Osteocyte (in vitro differentiated cells): ENCODE measurements around the gene GM2A. TPM values are rescaled to one million over a fixed set of nuclear protein-coding genes. Genes with fewer than 3 reads are reported as not detected.
"Not testable (repeated sequence)": the region's sequence is repeated elsewhere in the genome, so short reads cannot be mapped to it uniquely, and the experiment has no call there.

ENCODE experiments used
- DNase-seq: peaks from one replicate; pipeline ENCODE4 v3.0.0; 2021; ENCODE audit warnings: mixed read lengths; ENCODE audit not compliant: unreplicated experiment; ENCODE audit errors: extremely low spot score
- H3K27ac Mint-ChIP-seq: one replicate; pipeline ENCODE4 v1.8.0; 2021; ENCODE audit warnings: mild to moderate bottlenecking, mixed read lengths; ENCODE audit not compliant: unreplicated experiment
- H3K27me3 Mint-ChIP-seq: one replicate; pipeline ENCODE4 v1.8.0; 2021; ENCODE audit warnings: mixed read lengths; ENCODE audit not compliant: unreplicated experiment
- H3K36me3 Mint-ChIP-seq: one replicate; pipeline ENCODE4 v1.8.0; 2021; ENCODE audit warnings: mixed read lengths; ENCODE audit not compliant: unreplicated experiment
- H3K4me1 Mint-ChIP-seq: one replicate; pipeline ENCODE4 v1.8.0; 2021; ENCODE audit warnings: mixed read lengths; ENCODE audit not compliant: unreplicated experiment
- H3K4me3 Mint-ChIP-seq: one replicate; pipeline ENCODE4 v1.8.0; 2021; ENCODE audit warnings: mild to moderate bottlenecking, moderate library complexity, mixed read lengths; ENCODE audit not compliant: unreplicated experiment
- H3K9me3 Mint-ChIP-seq: one replicate; pipeline ENCODE4 v1.8.0; 2021; ENCODE audit warnings: mixed read lengths; ENCODE audit not compliant: unreplicated experiment
- total RNA-seq: library from RNA; stranded (reverse); gene quantifications from 2 replicates; pipeline ENCODE4 v1.2.1, GENCODE V29; 2021
- TF ChIP-seq, protein P1 (sequence below): fragments of 200-600 bp; sonication (generic); IDR thresholded peaks from 2 replicates; pipeline ENCODE4 v1.5.0; 2021; ENCODE audit warnings: antibody characterized with exemption, mild to moderate bottlenecking, moderate library complexity

The GM2A gene
- total RNA-seq, 1 donor from 2014 or later, result 28.2 TPM

- TF ChIP-seq, protein P1, sequence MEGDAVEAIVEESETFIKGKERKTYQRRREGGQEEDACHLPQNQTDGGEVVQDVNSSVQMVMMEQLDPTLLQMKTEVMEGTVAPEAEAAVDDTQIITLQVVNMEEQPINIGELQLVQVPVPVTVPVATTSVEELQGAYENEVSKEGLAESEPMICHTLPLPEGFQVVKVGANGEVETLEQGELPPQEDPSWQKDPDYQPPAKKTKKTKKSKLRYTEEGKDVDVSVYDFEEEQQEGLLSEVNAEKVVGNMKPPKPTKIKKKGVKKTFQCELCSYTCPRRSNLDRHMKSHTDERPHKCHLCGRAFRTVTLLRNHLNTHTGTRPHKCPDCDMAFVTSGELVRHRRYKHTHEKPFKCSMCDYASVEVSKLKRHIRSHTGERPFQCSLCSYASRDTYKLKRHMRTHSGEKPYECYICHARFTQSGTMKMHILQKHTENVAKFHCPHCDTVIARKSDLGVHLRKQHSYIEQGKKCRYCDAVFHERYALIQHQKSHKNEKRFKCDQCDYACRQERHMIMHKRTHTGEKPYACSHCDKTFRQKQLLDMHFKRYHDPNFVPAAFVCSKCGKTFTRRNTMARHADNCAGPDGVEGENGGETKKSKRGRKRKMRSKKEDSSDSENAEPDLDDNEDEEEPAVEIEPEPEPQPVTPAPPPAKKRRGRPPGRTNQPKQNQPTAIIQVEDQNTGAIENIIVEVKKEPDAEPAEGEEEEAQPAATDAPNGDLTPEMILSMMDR, result no peak
- H3K27ac Mint-ChIP-seq, result peak overlapping the region; percentile 70
- H3K4me3 Mint-ChIP-seq, result peak overlapping the region; percentile 91
- no peaks in the 10 kb centered on the region for H3K9me3 Mint-ChIP-seq
- H3K36me3 Mint-ChIP-seq, result no peaks in the 10 kb centered on the region
- peaks cover 14% of the 10 kb centered on the region for H3K4me1 Mint-ChIP-seq
- no peak for DNase-seq
- H3K27me3 Mint-ChIP-seq, result peaks cover 6% of the 10 kb centered on the region
These were observed 593 bp downstream of the GM2A start for GRCh38 chr5:151253605-151253950.

DNA sequence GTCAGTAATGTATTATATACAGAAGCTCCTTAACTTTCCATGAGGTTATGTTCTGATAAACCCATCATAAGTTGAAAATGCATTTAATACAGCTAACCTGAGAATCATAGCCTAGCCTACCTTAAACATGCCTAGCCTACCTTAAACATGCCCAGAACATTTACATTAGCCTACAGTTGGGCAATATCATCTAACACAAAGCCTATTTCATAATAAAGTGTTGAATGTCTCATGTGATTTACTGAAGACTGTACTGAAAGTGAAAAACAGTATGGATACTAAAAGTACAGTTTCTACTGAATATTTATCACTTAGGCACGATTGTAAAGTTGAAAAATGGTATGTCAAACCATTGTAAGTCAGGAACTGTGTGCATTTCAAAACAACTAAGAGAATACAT lies 1.6 kb downstream of the GM2A start:
- Mint-ChIP-seq H3K4me3 (no peak overlapping the region), H3K27me3 (no peaks in the 10 kb centered on the region), H3K36me3 (no peaks in the 10 kb centered on the region), H3K9me3 (no peaks in the 10 kb centered on the region), H3K4me1 (peaks cover 14% of the 10 kb centered on the region), H3K27ac (no peak overlapping the region)
- TF ChIP-seq, protein P1, result no peak
- DNase-seq, result no peak

- H3K27ac Mint-ChIP-seq, H3K27me3 Mint-ChIP-seq, H3K4me3 Mint-ChIP-seq, H3K36me3 Mint-ChIP-seq, DNase-seq, H3K9me3 Mint-ChIP-seq: not testable (repeated sequence)
- peaks cover 14% of the 10 kb centered on the region for H3K4me1 Mint-ChIP-seq
These were observed 2.0 kb downstream of the GM2A start for GRCh38 chr5:151254990-151255389.

DNA sequence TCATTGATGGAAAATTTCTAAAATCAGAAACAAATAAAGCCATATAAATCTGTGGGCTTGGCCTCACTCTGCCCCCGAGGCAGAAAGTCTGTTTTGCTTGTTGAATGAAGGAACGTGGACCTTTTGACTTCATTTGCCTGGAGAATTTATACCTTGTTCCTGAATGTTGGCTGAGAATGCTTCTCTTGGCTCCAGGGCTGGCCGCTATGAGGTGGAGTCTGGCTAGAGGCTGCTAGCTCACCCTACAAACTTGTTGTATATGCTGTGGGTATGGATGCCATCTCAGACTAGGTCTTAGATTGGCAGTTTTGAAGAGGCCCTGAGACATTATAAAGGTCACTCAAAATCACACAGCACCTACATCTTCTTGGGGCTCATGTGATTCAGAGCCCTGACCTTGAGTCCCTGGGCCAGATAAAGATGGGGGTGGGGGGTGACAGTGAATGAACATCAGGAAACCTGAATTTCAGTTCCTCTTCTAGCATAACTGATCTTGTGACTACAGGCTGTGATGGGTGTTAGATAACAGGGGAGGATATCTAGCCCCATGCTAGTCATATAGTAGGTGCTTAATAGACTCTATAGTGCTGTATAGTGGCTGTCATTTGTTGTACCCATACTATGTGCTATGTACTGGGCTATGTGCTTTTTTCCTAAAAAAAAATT lies 2.8 kb downstream of the GM2A start:
- DNase-seq, result no peak
- H3K4me1 Mint-ChIP-seq, result peaks cover 14% of the 10 kb centered on the region
- no peaks in the 10 kb centered on the region for H3K27me3 Mint-ChIP-seq
- no peak overlapping the region for H3K4me3 Mint-ChIP-seq
- no peak overlapping the region for H3K27ac Mint-ChIP-seq
- no peaks in the 10 kb centered on the region for H3K9me3 Mint-ChIP-seq
- no peaks in the 10 kb centered on the region for H3K36me3 Mint-ChIP-seq
- TF ChIP-seq, protein P1, result no peak

DNA sequence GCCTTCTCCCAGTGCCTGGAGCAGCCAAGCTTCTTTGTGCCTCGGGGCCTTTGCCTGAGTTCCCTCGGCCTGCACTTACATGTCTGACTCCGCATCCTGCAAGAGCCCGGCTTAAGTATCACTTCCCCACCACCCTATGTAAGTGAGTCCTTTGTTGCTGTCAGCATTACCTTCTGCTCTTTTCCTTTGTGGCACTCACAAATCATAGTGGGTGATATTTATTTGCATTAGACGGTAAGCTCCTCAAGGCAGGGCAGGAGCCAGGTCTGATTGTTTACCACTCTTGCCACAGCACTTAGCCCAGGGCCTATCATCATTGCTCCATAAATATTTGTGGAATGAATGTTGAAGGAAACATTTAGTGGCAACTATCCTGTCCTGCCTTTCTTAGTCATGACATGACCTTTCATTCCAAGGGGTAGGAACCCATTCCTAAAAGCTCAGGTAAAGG lies 4.8 kb downstream of the GM2A start:
- TF ChIP-seq, protein P1, result no peak
- Mint-ChIP-seq H3K4me1 (peaks cover 9% of the 10 kb centered on the region), H3K27me3 (no peaks in the 10 kb centered on the region), H3K27ac (no peak overlapping the region), H3K4me3 (no peak overlapping the region), H3K9me3 (no peaks in the 10 kb centered on the region), H3K36me3 (no peaks in the 10 kb centered on the region)
- no peak for DNase-seq
